Kidney epithelial cell (primary cell): ENCODE data around the gene CCDC61. TPM values are rescaled to one million over a fixed set of nuclear protein-coding genes. Genes with fewer than 3 reads are reported as not detected.

Experiments
- DNase-seq: peaks from one replicate; pipeline ENCODE4 v3.0.0-alpha.2; 2010; ENCODE audit warnings: low read depth
- H3K27me3 ChIP-seq: 2 replicates; pipeline ENCODE4 v1.6.0; 2011; ENCODE audit warnings: low read length; ENCODE audit not compliant: control insufficient read depth, insufficient read depth
- H3K36me3 ChIP-seq: 2 replicates; pipeline ENCODE4 v1.5.1; 2011; ENCODE audit warnings: low read length; ENCODE audit not compliant: control insufficient read depth, insufficient read depth
- H3K4me3 ChIP-seq: 2 replicates; pipeline ENCODE4 v1.5.1; 2011; ENCODE audit warnings: low read depth, mild to moderate bottlenecking, control low read depth, low read length
- CTCF ChIP-seq: IDR thresholded peaks from 2 replicates; pipeline ENCODE4 v1.5.1; 2011; ENCODE audit warnings: mild to moderate bottlenecking, moderate library complexity, low read length, control low read depth, inconsistent platforms; ENCODE audit not compliant: insufficient read depth, poor library complexity, severe bottlenecking
- total RNA-seq: library from RNA; depleted of rRNA; stranded (reverse); fragments of >200 nt; gene quantifications from 2 replicates; pipeline ENCODE4 v1.2.3, GENCODE V29; 2015

CCDC61 gene
- total RNA-seq, 1 donor from 2014 or later: 7.1 TPM

- no peak for TF ChIP-seq CTCF
- no peak overlapping the region for H3K4me3 ChIP-seq
- H3K27me3 ChIP-seq: peaks cover 49% of the 10 kb centered on the region
- H3K36me3 ChIP-seq: no peaks in the 10 kb centered on the region
- no peak for DNase-seq
These were observed 19.1 kb upstream of the CCDC61 start for GRCh38 chr19:45976178-45976577.

- Histone ChIP-seq H3K4me3 (no peak overlapping the region), H3K27me3 (peaks cover 32% of the 10 kb centered on the region), H3K36me3 (no peaks in the 10 kb centered on the region)
- no peak for DNase-seq
- no peak for TF ChIP-seq CTCF
These were observed 17.1 kb upstream of the CCDC61 start for GRCh38 chr19:45978156-45978555.

GRCh38 chr19:45981350-45981749, 13.9 kb upstream of the CCDC61 start:
- H3K4me3 ChIP-seq: no peak overlapping the region
- no peak for DNase-seq
- TF ChIP-seq CTCF: no peak
- H3K27me3 ChIP-seq: peaks cover 13% of the 10 kb centered on the region
- H3K36me3 ChIP-seq: no peaks in the 10 kb centered on the region

- no peaks in the 10 kb centered on the region for H3K36me3 ChIP-seq
- H3K27me3 ChIP-seq: peaks cover 6% of the 10 kb centered on the region
- no peak overlapping the region for H3K4me3 ChIP-seq
- no peak for TF ChIP-seq CTCF
- no peak for DNase-seq
These were observed 9.9 kb upstream of the CCDC61 start for GRCh38 chr19:45985321-45985720.

GRCh38 chr19:45990113-45990728, 5.0 kb upstream of the CCDC61 start:
- Histone ChIP-seq H3K27me3 (peaks cover 4% of the 10 kb centered on the region), H3K36me3 (no peaks in the 10 kb centered on the region), H3K4me3 (no peak overlapping the region)
- TF ChIP-seq CTCF: no peak
- no peak for DNase-seq

GRCh38 chr19:45994456-45994997, 740 bp upstream of the CCDC61 start:
- Histone ChIP-seq H3K4me3 (peak overlapping the region; percentile 53), H3K27me3 (no peaks in the 10 kb centered on the region), H3K36me3 (no peaks in the 10 kb centered on the region)
- TF ChIP-seq CTCF: no peak
- DNase-seq: no peak
